ENCODE measurements around the gene ZNF329.
A peak's percentile ranks its signal among the peaks of the same experiment; 100 is the strongest.
"Not testable (repeated sequence)": the region's sequence is repeated elsewhere in the genome, so short reads cannot be mapped to it uniquely, and the experiment has no call there.

The ZNF329 gene

DNA sequence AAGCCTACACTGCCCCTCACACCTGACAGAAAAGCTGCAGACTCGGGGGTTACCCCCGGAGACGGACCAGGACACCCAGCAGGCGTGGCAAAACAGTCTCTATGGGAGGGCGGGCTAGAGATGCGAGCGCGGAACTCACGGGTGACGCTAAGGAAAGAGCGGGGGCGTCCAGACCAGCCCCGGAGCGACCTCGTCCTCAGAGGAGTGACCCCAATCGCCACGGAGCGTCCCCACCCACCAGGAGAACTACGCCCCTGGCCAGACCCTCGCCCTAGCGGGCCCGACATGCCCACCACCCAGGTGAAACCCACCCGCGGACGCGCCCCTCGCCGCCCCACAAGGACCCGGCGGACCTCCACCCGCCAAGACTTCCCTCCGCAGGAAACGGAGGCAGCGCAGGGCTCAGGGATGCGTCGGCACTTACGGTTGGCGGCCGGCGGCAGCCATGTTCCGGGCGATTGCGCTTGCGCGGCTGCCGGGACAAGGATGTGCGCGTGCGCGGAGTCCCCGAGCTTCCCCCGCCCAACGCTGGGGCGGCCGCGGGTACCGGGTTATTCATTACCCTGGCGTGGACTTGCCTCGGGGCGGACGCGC, at the start of gene ZNF329:
Gene ZNF329, minus strand, starts transcription at position 462 of the 594 bp plus-strand sequence. CDS start 21,286 bp downstream, outside the sequence.
- DNase-seq (ENCODE audit: low read depth, low spot score) = peak; percentile 84

DNA sequence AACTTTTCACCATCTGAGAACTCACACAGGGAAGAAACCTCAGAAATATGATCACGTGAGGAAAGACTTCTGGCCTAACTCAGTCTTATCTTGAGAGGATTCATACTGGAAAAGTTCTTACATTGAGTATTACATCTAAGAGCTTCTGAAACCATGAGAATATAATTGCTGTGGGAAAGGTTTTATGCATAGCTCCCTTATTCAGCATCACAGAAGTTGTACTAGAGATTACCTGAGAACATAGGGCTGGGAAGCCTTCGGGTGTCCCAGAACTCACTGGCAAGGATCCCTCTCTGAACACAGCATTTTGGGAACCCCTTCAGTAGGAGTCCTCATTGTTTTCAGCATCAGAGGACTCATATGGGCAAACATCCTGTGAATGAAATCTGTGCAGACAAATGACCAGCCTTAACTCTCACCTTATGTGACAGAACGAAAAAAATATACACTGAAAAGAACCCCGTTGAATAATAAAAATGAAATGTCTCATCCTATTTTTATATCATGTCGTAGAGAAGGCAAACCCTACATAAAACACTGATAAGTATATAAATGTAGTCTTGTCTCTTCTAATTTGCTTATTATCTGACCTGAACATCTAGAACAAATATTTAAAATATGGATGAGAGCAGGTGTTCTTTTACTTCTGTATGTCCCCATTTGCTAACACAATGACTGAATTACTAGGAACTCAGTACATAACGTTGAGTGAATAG, 46.5 kb upstream of the ZNF329 start:
- no peak for DNase-seq (ENCODE audit: low read depth, low spot score)

DNA sequence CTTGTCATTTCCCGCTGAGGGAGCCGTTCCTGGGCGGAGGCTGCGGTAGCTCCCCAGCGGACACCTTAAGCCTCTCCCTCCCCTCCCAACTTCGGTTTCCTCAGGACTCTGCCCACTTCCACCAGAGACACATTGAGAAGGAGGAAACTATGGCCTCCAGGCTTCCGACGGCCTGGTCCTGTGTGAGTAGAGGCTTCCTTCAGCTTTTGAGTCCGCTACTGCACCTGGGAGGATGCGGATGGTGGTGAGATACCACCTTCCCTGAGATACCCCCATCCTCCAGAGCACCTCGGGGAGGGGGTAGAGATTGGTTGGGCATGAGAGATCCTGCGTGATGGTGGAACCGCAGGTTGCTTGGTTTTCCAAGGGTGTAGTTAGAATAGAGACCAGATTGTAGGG, 33.2 kb upstream of the ZNF329 start:
- DNase-seq (ENCODE audit: low read depth, low spot score) = no peak

DNA sequence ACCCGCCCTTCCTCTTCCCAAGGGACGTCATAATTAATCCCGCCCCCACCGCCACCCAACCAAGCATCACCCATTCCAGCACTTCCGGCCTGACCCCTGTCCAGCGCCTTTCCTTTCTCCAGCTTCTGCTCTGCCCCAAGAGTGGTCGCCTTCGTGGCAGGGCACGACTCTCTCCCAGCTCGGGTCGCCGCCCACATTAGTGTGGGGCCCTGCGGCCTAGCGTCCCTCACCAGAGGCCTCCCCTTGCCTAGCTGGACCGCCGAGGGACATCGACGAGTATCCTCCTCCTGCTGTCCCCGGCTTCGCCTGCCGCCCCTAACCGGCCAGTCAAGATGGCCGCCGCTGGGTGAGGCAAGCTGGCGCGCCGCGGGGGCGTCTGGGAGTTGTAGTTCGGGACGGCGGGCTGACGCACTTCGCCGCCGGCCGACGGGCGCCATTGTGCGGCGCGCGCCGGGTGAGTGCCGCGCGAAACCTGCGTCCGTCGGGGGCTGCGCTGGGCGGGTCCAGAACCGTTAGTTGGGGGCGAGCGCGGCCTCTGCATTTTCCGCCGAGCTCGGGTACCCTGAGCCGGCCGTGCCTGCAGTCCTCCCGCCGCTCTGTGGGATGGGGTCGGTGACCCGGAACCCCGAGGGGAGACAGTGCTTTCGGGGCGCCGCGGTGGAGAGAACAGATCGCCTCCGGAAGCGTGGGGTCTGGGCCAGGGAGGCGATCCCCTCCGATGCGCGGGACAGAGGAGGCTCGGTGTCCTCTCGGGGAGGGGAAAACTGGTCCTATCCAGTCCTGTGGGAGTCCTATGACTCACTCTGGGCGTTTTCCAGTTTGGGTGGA, 32.6 kb upstream of the ZNF329 start, which contains the start of gene ZNF274:
Gene ZNF274, plus strand, starts transcription at position 73 of the 828 bp plus-strand sequence. CDS start 905 bp downstream, outside the sequence.
- DNase-seq (ENCODE audit: low read depth, low spot score) = peak; percentile 91

DNA sequence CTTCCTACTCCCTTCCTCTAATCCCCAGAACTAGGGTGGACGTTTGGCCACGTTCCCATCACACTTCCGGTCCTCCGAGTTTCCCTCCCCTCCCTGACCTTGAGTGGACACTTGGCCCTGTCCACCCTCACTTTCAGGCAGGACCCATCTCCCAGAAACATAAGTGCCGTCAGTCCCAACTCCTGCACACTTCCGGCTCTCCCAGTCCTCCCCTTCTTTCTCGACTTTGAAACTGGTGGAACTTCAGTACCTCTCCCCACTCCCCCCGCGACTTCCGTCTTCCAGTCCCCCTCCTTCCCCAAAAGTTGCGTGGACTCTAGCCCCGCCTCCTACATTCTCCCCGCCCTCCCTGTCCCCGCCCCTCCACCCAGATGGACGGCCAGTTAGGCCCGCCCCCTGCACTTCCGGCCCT, 32.0 kb upstream of the ZNF329 start:
- DNase-seq (ENCODE audit: low read depth, low spot score) = no peak

DNA sequence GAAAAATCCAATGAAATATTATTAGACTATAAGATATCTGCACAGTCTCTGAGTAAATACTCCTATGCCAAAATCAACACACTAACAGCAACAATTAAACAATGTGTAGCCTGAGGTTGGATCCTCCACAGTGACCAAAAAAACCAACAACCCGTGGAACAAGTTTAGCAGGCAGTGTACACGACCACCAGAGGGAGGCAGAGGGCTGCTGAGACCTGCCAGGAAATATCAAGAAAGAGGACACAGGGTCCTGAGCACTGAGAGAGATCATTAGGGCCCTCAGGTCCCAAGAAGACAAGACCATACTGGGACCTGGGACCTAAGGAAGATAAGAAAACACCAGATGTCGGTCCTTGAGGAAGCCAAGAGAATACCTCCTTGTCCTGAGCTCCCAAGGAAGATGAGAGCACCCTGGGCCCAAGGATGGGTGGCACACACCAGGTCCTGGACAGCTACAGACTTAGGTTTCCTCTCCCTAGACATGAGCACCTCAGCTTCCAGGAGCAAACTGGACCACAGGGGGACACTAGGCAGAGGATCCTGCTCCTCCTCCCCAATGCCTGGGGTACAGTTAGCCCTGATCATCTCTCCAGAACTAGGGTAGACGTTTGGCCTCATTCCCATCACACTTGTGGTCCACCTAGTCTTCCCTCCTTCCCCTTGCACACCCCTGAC, 31.4 kb upstream of the ZNF329 start:
- peak; percentile 11 for DNase-seq (ENCODE audit: low read depth, low spot score)

DNA sequence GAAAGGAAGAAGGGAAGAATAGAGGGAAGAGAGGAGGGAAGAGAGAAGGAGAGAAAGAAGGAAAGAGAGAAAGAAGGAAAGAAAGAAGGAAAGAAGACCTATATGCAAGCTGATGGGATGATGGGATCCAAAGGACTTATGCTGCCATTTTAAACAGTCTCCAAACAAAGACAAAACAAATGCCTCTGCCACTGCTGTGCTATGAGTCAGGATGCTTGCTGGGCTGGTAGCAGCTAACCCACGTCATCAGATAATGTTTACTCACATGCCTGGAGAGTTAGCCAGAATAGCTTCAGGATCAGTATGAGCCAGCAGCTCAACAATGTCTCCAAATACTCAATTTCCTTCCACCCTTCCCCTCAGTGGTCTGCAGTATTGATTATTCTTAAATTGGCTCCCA, 20.3 kb upstream of the ZNF329 start:
- DNase-seq (ENCODE audit: low read depth, low spot score) = no peak

DNA sequence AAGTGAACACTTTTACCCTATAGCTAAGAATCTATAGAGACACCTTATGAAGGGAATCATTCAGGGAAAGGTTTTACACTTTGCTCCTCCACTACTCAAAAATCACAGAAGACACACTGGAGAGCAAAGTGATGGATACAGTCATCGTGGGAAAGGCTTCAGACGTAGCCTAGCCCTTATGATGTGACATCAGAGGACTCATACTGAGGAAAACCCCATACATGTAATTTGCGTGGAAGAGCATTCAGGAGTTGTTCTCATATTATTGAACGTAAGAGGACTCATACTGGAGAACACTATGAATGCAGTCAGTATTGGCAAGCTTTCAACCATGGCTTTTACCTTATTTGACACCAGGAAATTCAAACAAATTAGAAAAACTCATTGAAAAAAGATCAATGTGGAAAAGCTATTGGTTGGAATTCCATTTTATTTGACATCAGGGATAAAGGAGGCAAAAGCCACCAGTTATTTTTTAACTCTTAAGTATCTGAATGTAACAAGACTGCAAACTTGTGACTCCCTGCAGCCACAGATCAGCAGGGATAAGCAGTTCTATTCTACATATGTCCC, 16.2 kb upstream of the ZNF329 start:
- DNase-seq (ENCODE audit: low read depth, low spot score) = no peak

DNA sequence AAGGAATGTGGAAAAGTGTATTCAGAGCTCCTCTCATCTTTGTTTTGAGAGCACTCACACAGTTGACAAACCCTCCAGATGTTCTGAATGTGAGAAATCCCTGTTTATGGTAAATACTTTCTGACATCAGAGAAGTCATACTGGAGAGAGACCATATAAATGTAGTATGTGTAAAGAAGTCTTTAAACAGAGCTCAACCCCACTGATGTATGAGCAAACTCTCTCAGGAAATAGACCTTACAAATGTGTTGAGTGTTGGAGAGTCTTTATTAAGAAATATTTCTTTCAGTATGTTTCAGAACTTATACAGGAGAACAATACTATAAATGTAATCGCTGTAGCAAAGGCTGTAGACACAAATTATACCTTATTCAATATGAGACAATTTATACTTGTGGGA, 15.7 kb upstream of the ZNF329 start:
- DNase-seq (ENCODE audit: low read depth, low spot score) = no peak

DNA sequence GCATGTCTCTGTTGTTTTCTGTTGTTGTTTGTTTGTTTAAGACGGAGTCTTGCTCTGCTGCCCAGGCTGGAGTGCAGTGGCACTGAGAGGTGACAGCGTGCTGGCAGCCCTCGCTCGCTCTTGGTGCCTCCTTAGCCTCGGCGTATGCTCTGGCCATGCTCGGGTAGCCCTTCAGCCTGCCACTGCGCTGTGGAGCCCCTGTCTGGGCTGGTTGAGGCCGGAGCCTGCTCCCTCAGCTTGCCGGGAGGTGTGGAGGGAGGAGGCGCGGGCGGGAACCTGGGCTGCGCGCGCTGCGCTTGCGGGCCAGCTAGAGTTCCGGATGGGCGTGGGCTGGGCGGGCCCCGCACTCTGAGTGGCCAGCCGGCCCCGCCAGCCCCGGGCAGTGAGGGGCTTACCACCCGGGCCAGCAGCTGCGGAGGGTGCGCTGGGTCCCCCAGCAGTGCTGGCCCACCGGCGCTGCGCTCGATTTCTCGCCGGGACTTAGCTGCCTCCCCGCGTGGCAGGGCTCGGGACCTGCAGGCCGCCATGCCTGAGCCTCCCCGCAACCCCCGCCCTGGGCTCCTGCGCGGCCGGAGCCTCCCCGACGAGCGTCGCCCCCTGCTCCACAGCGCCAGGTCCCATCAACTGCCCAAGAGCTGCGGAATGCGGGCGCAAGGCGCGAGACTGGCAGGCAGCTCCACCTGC, 6.6 kb upstream of the ZNF329 start:
- DNase-seq (ENCODE audit: low read depth, low spot score) = no peak

DNA sequence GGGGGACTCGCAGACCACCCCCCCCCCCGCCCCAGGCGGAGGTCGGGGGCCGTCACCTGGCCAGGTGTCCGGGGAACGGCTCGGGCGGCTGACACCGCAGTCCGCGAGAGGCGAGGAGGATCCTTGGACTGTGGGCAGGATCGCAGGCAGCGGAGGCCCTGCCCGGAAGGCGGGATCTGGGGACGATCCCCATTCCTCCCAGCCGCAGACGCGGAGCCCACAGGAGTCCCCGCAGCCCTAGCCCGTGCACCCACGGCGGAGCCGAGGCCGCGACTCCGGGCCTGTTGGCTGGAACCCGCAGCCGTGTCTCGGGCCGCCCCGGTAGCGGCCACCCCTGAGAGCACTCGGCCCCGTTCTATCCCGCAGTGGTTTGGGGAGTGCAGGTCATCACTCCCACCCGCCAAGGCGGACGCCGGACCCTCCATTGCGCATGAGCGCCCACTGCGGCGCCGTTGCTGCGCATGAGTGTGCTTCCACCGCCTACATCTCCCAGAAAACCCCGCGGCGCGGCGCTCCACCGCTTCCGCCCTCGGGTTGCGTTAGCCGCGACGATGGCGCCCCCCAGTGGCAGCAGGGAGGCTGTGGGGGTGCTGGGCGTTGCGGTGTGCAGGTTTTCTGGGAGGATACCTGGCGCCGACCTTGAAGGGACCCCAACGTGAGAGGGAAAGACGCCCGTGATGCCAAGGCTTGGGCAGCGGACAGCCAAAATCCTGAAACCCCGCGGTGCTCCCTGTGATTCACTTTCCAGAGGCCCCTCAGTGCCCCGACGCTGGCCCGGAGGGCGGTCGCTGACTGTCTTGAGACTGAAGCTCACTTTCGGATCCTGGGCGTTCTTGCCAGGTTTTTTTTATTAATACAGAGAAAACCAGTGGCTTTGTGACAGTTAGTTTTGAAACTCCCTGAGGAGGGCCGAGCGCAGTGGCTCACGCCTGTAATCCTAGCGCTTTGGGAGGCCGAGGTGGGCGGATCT, 4.4 kb upstream of the ZNF329 start:
- peak; percentile 97 for DNase-seq (ENCODE audit: low read depth, low spot score)

DNA sequence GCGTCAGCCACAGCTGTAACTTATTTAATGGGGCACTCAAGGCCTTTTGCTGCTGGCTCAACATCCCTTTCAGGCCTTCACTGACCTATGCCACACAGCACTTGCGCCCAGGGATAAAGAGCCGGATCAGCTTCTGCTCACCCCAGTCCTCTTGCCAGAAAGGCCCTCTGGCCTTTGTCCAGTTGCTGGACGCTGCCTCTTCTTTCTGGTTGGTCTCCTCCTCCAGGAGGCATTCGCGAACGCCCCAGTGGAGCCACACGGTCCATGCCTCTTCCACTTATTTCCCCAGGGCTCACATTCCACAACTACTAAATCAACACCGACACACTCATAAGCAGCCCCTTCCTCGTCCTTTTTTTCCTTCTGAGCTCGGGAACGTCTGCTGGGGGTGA, 3.7 kb upstream of the ZNF329 start:
- DNase-seq (ENCODE audit: low read depth, low spot score) = no peak

DNA sequence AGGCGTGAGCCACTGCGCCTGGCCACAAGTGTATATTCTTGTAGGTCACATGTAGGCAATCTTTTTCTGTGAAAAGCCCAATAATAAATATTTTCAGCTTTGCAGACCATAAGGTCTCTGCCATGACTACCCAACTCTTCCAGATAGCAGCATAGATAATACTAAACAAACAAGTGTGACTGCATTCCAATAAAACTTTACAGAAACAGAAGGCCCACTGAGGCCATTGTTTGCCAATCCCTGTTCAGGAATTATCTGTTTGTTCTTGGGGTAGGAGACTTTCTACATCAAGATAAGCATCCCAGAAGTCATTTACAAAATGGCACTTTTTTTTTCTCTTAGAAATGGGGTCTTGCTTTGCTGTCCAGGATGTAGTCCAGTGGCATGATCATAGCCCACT, 2.8 kb upstream of the ZNF329 start:
- DNase-seq (ENCODE audit: low read depth, low spot score) = no peak

DNA sequence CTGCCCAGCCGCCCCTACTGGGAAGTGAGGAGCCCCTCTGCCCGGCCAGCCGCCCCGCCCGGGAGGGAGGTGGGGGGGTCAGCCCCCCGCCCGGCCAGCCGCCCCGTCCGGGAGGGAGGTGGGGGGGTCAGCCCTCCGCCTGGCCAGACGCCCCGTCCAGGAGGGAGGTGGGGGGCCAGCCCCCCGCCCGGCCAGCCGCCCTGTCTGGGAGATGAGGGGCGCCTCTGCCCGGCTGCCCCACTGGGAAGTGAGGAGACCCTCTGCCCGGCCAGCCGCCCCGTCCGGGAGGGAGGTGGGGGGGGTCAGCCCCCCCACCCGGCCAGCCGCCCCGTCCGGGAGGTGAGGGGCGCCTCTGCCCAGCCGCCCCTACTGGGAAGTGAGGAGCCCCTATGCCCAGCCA, 3.1 kb downstream of the ZNF329 start:
- DNase-seq (ENCODE audit: low read depth, low spot score) = not testable (repeated sequence)

DNA sequence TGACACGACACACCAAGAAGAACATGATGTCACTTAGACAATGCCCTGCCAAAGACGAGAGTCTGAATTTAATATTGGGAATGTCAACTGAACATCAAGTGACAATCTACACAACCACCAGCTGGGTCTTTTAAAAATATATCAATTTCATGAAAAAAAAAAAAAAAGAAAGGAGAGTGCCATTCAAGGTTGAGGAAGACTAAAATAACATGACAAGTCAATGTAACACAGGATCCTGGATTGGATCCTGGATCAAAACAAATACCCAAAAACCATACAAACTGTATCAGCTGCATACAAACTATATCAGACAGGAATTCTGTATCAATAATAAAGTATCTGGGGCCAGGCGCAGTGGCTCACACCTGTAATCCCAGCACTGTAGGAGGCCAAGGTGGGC, 4.7 kb downstream of the ZNF329 start:
- DNase-seq (ENCODE audit: low read depth, low spot score) = no peak

DNA sequence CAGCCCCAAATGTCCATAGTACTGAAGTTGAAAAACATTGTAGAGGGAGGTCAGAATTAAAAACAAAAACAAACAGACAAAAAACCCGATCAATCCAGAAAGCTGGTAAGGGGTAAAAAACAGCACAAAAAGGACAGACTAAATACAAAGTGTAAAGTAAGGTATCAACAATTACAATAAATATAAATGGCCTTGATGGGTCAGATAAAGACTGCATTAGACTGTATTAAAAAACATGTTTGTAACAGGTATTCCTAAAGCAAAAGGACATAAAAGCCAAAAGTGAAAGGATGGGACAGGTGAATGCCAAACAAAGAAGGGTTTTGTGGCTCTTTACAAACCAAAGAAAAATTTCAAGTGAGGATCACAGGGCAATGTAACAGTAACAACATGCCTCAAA, 16.3 kb downstream of the ZNF329 start:
- no peak for DNase-seq (ENCODE audit: low read depth, low spot score)

DNA sequence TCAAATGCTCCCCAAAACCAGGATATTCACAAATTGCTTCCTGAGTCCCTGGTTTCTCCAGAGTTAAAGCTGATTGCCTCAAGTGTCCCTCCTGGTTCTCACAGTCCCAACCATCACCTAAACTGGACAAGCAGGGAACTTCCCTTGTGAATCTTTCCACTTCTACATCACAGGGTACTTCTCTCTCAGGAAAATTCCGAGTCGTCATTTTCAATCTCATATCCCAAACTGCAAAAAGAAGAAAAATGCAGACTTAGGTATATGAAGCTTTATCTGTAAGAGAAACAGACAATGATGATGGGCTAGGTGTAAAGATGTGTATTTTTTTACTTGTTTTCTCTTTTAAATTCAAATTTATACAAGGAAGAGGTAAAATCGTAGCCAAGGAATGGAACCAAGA, 21.3 kb downstream of the ZNF329 start:
- no peak for DNase-seq (ENCODE audit: low read depth, low spot score)

DNA sequence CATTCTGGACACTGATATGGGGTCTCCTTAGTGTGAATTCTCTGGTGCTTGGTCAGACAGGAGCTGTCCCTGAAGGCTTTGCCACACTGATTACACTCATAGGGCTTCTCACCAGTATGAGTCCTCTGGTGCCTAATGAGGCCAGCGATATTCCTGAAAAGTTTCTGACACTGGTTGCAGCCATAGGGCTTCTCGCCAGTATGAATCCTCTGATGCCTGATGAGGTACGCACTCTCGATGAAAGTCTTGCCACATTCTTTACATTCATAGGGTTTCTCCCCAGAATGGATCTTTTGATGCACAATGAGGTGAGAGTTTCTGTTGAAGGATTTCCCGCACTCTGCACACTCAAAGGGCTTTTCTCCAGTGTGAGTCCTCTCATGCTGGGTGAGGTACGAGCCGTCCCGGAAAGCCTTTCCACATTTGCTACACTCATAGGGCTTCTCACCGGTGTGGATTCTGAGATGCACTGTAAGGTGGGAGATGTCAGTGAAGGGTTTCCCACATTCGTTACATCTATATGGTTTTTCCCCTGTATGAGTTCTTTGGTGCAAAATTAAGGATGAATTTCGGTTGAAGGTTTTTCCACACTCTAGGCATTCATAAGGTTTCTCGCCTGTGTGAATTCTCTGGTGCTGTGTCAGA, 22.4 kb downstream of the ZNF329 start:
- DNase-seq (ENCODE audit: low read depth, low spot score) = no peak

DNA sequence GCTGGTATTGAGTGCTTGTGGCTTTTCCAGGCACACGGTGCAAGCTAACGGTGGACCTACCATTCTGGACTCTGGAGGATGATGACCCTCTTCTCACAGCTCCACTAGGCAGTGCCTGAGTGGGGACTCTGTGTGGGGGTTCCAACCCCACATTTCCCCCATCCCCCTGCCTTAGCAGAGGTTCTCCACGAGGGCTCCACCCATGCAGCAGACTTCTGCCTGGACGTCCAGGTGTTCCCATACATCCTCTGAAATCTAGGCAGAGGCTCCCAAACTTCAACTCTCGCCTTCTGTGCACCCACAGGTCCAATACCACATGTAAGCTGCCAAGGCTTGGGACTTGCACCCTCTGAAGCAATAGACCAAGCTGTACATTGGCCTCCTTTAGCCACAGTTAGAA, 27.2 kb downstream of the ZNF329 start:
- DNase-seq (ENCODE audit: low read depth, low spot score) = no peak
